Glutamatergic neuron (in vitro differentiated cells): ENCODE results near the gene SLC20A1. TPM values are rescaled to one million over a fixed set of nuclear protein-coding genes. Genes with fewer than 3 reads are reported as not detected.
"Not testable (repeated sequence)": the region's sequence is repeated elsewhere in the genome, so short reads cannot be mapped to it uniquely, and the experiment has no call there.

Experiments used
- DNase-seq: peaks from one replicate; pipeline ENCODE4 v3.0.0; 2022
- H3K27ac Mint-ChIP-seq: one replicate; pipeline ENCODE4 v1.8.0; 2020; ENCODE audit warnings: mild to moderate bottlenecking, mixed read lengths, inconsistent platforms; ENCODE audit not compliant: unreplicated experiment
- H3K27me3 Mint-ChIP-seq: one replicate; pipeline ENCODE4 v1.8.0; 2020; ENCODE audit warnings: mild to moderate bottlenecking, moderate library complexity, mixed read lengths, inconsistent platforms; ENCODE audit not compliant: unreplicated experiment
- H3K36me3 Mint-ChIP-seq: one replicate; pipeline ENCODE4 v1.8.0; 2020; ENCODE audit warnings: mild to moderate bottlenecking, mixed read lengths, inconsistent platforms; ENCODE audit not compliant: unreplicated experiment
- H3K4me1 Mint-ChIP-seq: one replicate; pipeline ENCODE4 v1.8.0; 2020; ENCODE audit warnings: mild to moderate bottlenecking, low read depth, mixed read lengths, inconsistent platforms; ENCODE audit not compliant: unreplicated experiment
- H3K4me3 Mint-ChIP-seq: one replicate; pipeline ENCODE4 v1.8.0; 2020; ENCODE audit warnings: mild to moderate bottlenecking, mixed read lengths, inconsistent platforms; ENCODE audit not compliant: unreplicated experiment
- H3K9me3 Mint-ChIP-seq: one replicate; pipeline ENCODE4 v1.8.0; 2020; ENCODE audit warnings: mild to moderate bottlenecking, moderate library complexity, mixed read lengths, inconsistent platforms; ENCODE audit not compliant: unreplicated experiment
- CTCF ChIP-seq: fragments of 200-600 bp; sonication (generic); IDR thresholded peaks from one replicate; pipeline ENCODE4 v1.5.0; 2021; ENCODE audit not compliant: partially characterized antibody, unreplicated experiment
- total RNA-seq: library from RNA; stranded (reverse); fragmentation: NEBNext Ultra II Directional; extraction: Animal tissue kit (Norgen Biotek cat#: 25700); gene quantifications from one replicate; pipeline ENCODE4 v1.2.1, GENCODE V29; 2021; ENCODE audit not compliant: unreplicated experiment

SLC20A1 gene
- total RNA-seq, 1 donor from 2014 or later: 73.0 TPM

- Mint-ChIP-seq H3K36me3 (no peaks in the 10 kb centered on the region), H3K9me3 (no peaks in the 10 kb centered on the region)
- TF ChIP-seq CTCF: no peak
These were observed 37.9 kb upstream of the SLC20A1 start for GRCh38 chr2:112607680-112608438.

GRCh38 chr2:112609320-112609719 lies 36.4 kb upstream of the SLC20A1 start:
- not testable (repeated sequence) for H3K27ac Mint-ChIP-seq, H3K9me3 Mint-ChIP-seq, H3K36me3 Mint-ChIP-seq, H3K4me3 Mint-ChIP-seq, H3K4me1 Mint-ChIP-seq, H3K27me3 Mint-ChIP-seq, DNase-seq

More at GRCh38 chr2:112607680-112608438, 37.9 kb upstream of the SLC20A1 start:
- no peak for DNase-seq
- peaks cover 2% of the 10 kb centered on the region for H3K27me3 Mint-ChIP-seq
- H3K4me3 Mint-ChIP-seq: no peak overlapping the region
- H3K27ac Mint-ChIP-seq: no peak overlapping the region
- H3K4me1 Mint-ChIP-seq: no peaks in the 10 kb centered on the region

GRCh38 chr2:112612283-112612682 lies 33.5 kb upstream of the SLC20A1 start:
- not testable (repeated sequence) for H3K4me1 Mint-ChIP-seq, H3K36me3 Mint-ChIP-seq, DNase-seq

GRCh38 chr2:112614201-112614840 lies 31.4 kb upstream of the SLC20A1 start:
- Mint-ChIP-seq H3K9me3 (no peaks in the 10 kb centered on the region), H3K4me1 (no peaks in the 10 kb centered on the region), H3K36me3 (no peaks in the 10 kb centered on the region), H3K4me3 (no peak overlapping the region), H3K27me3 (peaks cover 2% of the 10 kb centered on the region), H3K27ac (no peak overlapping the region)
- TF ChIP-seq CTCF: no peak
- peak; percentile 50 for DNase-seq

More at GRCh38 chr2:112612283-112612682, 33.5 kb upstream of the SLC20A1 start:
- not testable (repeated sequence) for H3K27me3 Mint-ChIP-seq, H3K9me3 Mint-ChIP-seq, H3K27ac Mint-ChIP-seq, H3K4me3 Mint-ChIP-seq

GRCh38 chr2:112615051-112615450 lies 30.7 kb upstream of the SLC20A1 start:
- Mint-ChIP-seq H3K4me3 (no peak overlapping the region), H3K36me3 (no peaks in the 10 kb centered on the region), H3K27me3 (peaks cover 2% of the 10 kb centered on the region), H3K4me1 (no peaks in the 10 kb centered on the region), H3K9me3 (no peaks in the 10 kb centered on the region), H3K27ac (no peak overlapping the region)
- TF ChIP-seq CTCF: no peak
- DNase-seq: no peak

- not testable (repeated sequence) for H3K4me3 Mint-ChIP-seq, H3K9me3 Mint-ChIP-seq, DNase-seq, H3K27me3 Mint-ChIP-seq, H3K4me1 Mint-ChIP-seq, H3K36me3 Mint-ChIP-seq, H3K27ac Mint-ChIP-seq
These were observed 29.9 kb upstream of the SLC20A1 start for GRCh38 chr2:112615798-112616197.
